OCI-LY1 (cell line): ENCODE measurements around the gene GBX2.

ENCODE experiments used
- CTCF ChIP-seq: fragments of 200-600 bp; sonication (generic), shearing (Covaris generic); IDR thresholded peaks from 2 replicates; pipeline ENCODE4 v1.5.1; 2017; ENCODE audit warnings: mild to moderate bottlenecking, antibody characterized with exemption, low read length, moderate library complexity, mixed read lengths
- EZH2 ChIP-seq: fragments of 200-600 bp; sonication (generic), shearing (Covaris generic); IDR thresholded peaks from 2 replicates; pipeline ENCODE4 v1.8.0; 2017; ENCODE audit warnings: borderline replicate concordance, mixed run types, mild to moderate bottlenecking, antibody characterized with exemption, low read length, moderate library complexity, mixed read lengths

- TF ChIP-seq CTCF (no peak), EZH2 (no peak)
Observed at GRCh38 chr2:236193026-236193425, 24.8 kb upstream of the GBX2 start.
